Cerebellar cortex (tissue), 1 donor: Measurements from ENCODE around the gene ARHGAP1.
A peak's percentile ranks its signal among the peaks of the same experiment; 100 is the strongest.

Experiments used
- DNase-seq: peaks from one replicate; pipeline ENCODE4 v3.0.0-alpha.2; 2015; ENCODE audit warnings: low spot score

The ARHGAP1 gene

GRCh38 chr11:46694072-46694471 lies 6.3 kb downstream of the ARHGAP1 start:
- no peak for DNase-seq

GRCh38 chr11:46693597-46694012 lies 6.8 kb downstream of the ARHGAP1 start:
- no peak for DNase-seq

GRCh38 chr11:46692450-46692849 lies 8.0 kb downstream of the ARHGAP1 start:
- no peak for DNase-seq

GRCh38 chr11:46690702-46691101 lies 9.7 kb downstream of the ARHGAP1 start:
- DNase-seq, result no peak

GRCh38 chr11:46686886-46687795 lies 13.3 kb downstream of the ARHGAP1 start:
- DNase-seq, result no peak

- DNase-seq, result peak; percentile 83
Measured at GRCh38 chr11:46684367-46684766, 16.1 kb downstream of the ARHGAP1 start.

- DNase-seq, result no peak
Measured at GRCh38 chr11:46682773-46683752, 17.4 kb downstream of the ARHGAP1 start.

GRCh38 chr11:46681814-46682213 lies 18.6 kb downstream of the ARHGAP1 start:
- DNase-seq, result no peak

GRCh38 chr11:46680815-46681214 lies 19.6 kb downstream of the ARHGAP1 start:
- no peak for DNase-seq

GRCh38 chr11:46680164-46680760 lies 20.2 kb downstream of the ARHGAP1 start:
- no peak for DNase-seq

GRCh38 chr11:46679241-46680163 lies 20.9 kb downstream of the ARHGAP1 start:
- no peak for DNase-seq

- DNase-seq, result no peak
Measured at GRCh38 chr11:46678741-46679130, 21.7 kb downstream of the ARHGAP1 start.

GRCh38 chr11:46677991-46678740 lies 22.3 kb downstream of the ARHGAP1 start:
- peak; percentile 36 for DNase-seq

- no peak for DNase-seq
Measured at GRCh38 chr11:46677169-46677568, 23.2 kb downstream of the ARHGAP1 start.

GRCh38 chr11:46676436-46677158 lies 23.8 kb downstream of the ARHGAP1 start:
- no peak for DNase-seq

- DNase-seq, result no peak
Measured at GRCh38 chr11:46675949-46676348, 24.5 kb downstream of the ARHGAP1 start.

- DNase-seq, result no peak
Measured at GRCh38 chr11:46675288-46675851, 25.0 kb downstream of the ARHGAP1 start.

GRCh38 chr11:46674463-46675287 lies 25.7 kb downstream of the ARHGAP1 start:
- DNase-seq, result no peak
